Left ventricle myocardium superior (tissue), 1 donor: ENCODE measurements around the gene HEMGN. TPM values are rescaled to one million over a fixed set of nuclear protein-coding genes. Genes with fewer than 3 reads are reported as not detected.

Experiments
- ATAC-seq: fragments of 200-7000 bp; cut with Tn5 transposase; one replicate; pipeline ENCODE4 v1.9.1; 2020; ENCODE audit warnings: mild to moderate bottlenecking, moderate library complexity
- DNase-seq: peaks from one replicate; pipeline ENCODE4 v3.0.0-alpha.2; 2020
- intact Hi-C: fragments of 100-400 bp; cut with micrococcal nuclease; formaldehyde crosslinking; loops from one replicate; pipeline ENCODE4 v1.11.0; 2022
- total RNA-seq: library from RNA; stranded (reverse); fragmentation: NEBNext Ultra II Directional; extraction: Animal tissue kit (Norgen Biotek cat#: 25700); gene quantifications from one replicate; pipeline ENCODE4 v1.2.1, GENCODE V29; 2021
- donor health status: DM: no; HTN: yes; CAD: no; lungs with severe emphysema.

HEMGN gene
- total RNA-seq, 1 donor from 2014 or later = not detected

DNA sequence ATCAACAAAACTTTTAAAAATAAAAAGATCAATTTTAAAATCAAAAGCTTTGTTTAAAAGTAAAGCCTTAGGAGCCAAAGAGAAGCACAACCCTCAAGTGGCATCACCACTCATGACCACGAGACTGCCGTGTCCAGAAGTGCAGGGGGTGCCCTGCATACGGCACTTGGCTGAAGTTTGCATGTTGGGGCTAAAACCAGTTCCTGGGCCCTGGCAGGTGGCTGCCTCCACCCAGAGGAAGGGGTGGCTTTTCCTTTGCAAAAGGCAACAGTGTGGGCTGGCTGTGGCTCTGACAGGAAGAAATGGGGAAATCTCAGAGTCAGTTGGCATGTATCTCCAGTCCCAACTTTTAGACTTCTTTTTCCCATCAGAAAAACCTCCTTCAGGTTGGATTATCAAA is 30.9 kb downstream of the HEMGN start:
- peak; percentile 24 for ATAC-seq
- DNase-seq = no peak
- intact Hi-C loops = no loop called here

- DNase-seq (peak; percentile 66), ATAC-seq (peak; percentile 84)
- intact Hi-C loops = no loop called here
Measured at GRCh38 chr9:97906236-97906831, 31.6 kb downstream of the HEMGN start.

DNA sequence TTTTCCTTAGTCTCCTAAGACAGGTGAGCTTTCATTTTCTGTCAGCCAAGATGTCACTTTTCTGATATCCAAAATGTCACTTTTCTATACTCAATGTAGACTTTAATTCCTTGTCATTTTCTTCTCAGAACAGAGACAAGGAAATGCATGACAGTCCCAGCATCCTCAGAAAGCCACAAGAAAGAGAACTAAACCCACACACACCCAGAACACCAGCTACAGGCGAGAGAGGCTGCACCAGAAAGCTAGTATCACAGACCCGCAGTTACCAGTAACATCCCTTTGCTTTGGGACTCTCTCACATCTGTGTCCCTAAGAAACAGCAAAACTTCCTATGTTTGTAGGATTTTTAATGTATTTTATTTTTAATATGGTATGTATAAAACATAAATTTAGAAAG is 32.7 kb downstream of the HEMGN start:
- DNase-seq (no peak), ATAC-seq (no peak)
- intact Hi-C loops = no loop called here

DNA sequence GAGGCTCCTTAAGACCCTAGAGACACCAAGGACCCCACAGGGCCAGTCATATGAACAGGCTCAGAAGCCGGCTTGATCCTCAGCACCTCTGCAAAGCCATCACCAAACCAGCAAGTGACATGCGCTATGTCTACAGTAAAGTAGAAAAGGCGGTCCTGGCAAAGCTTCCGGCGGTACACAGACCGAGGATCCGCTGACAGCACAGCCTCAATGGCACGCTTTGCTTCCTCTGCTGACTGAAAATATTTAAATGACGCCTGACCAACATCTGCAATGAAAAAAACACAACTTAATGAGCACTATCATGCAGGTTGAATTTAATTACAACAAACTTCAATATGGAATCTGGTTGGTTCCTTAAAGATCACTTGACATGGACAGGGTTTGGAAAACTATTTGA is 33.2 kb downstream of the HEMGN start:
- DNase-seq (no peak), ATAC-seq (no peak)
- intact Hi-C loops = no loop called here

- DNase-seq = no peak
- intact Hi-C loops = no loop called here
- ATAC-seq = no peak
Measured at GRCh38 chr9:97903177-97903576, 34.8 kb downstream of the HEMGN start.

DNA sequence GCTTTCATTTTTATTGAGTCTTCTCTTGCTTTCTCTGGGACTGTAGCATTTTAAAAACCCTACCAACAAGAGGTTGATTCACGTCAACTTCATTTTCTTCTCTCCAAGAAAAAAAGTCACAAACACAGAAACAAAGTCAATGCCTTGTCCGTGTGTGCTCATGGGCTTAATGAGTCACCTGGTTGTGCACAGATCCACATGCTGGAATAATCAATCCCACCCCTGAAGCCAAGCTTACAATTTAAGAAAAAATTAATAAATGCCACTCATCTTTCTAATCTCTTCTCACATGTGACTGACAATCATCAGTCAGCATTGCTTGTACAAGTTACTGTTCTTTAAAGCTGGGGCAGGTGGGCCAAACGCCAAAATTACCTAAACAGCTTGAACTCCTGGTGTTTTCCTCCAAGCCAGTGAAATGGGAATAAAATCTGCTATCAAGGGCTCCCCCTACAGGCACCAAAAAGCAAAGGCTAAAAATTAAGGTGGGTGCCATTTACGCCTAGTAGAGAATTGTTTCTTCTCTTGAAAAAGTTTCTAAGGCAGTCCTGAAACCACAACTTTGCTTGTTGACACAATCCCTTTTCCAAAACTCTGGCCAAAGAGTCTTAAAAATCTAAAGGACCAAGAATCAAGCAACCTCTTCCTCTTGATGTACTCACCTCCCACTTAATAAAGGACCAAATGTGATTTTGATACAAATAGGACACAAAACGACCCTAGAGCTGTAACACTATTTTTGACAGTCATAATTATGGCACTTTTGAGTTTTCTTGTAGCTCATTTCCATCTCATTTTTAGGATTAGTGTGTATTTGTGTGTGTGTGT is 37.0 kb downstream of the HEMGN start:
- DNase-seq = no peak
- ATAC-seq = peak; percentile 45
- intact Hi-C loops = no loop called here

DNA sequence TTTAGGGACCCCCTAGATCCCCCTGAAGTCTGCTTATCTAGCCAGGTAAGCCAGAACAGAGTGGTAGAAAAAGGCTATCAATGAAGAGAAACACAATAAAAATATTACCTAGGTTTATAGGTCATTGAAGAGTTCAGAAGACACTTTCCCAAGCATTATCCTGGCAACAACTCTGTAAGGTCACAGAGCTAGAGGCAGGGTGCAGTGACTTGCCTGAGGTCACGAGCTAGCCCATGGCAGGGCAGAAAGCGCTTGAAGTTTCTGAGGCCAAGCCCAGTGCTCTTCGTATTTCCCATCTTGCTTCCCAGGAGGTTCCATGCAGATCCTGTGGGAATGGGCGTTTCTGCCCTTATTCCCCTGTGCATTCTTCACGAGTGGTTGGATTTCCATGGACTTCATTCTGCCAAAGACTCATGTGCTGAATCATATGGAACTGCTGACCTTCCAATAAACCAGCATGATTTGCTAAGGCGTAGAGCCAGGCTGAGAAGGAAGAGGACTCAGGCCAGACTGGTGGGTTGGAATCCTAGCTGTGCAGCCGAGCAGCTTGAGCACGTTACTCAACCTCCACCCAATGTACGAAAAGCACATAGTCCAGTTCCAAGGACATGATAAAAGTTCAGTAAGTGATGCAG is 37.8 kb downstream of the HEMGN start:
- DNase-seq = no peak
- intact Hi-C loops = no loop called here
- ATAC-seq = no peak

DNA sequence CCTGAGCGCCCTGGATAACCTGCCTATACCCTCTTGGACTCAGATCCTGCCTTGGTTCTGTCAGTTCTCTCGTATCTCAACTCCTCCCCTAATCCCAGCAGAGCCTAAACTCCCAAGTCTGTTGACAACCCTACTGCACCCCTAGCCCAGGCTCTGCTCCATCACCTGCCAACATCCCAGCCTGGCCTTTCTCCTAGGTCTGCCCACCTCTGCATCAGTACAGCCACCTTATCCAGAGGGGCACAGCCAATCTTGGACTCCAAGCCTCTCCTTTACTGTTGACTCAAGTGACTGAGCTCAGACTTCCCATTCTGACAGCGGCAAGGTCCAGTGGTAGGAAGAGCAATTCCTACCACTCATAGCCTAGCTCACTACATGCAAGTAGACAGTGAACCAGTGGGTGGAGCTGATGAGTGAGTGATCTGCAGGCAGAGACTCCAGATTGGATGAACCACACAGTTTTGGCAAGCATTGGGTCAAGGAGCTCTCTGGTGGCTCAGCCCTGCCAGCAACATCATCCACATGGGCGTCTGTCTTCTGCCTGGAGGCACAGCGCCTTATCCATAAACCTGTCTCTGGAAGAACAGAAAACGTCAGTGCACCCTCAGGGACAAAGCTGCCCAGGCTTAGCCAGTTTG is 42.2 kb downstream of the HEMGN start:
- intact Hi-C loops = no loop called here
- no peak for DNase-seq
- ATAC-seq = no peak

GRCh38 chr9:97895211-97895610 is 42.8 kb downstream of the HEMGN start:
- DNase-seq (no peak), ATAC-seq (no peak)
- intact Hi-C loops = no loop called here

- intact Hi-C loops = no loop called here
- DNase-seq (no peak), ATAC-seq (no peak)
Measured at GRCh38 chr9:97892421-97892820, 45.6 kb downstream of the HEMGN start.

DNA sequence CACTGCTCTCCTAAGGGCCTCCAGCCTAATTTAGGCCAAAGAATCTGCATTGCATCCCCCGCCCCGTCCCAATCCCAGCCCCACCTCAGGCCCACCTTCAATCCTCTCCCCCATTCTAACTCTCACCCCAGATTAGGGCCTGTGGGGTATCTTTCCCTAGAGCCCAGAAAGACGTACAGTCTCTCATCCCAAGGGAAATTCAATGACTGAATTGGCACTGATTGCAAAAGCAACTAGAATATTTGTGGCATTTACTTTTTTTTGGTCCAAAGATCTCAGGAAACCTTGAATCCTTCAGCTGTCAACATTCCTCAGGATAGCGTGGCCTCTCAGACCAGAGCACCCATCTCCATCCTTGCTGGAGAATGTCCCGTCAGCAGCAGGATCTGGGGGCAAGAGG is 46.2 kb downstream of the HEMGN start:
- intact Hi-C loops = no loop called here
- no peak for ATAC-seq
- DNase-seq = no peak

DNA sequence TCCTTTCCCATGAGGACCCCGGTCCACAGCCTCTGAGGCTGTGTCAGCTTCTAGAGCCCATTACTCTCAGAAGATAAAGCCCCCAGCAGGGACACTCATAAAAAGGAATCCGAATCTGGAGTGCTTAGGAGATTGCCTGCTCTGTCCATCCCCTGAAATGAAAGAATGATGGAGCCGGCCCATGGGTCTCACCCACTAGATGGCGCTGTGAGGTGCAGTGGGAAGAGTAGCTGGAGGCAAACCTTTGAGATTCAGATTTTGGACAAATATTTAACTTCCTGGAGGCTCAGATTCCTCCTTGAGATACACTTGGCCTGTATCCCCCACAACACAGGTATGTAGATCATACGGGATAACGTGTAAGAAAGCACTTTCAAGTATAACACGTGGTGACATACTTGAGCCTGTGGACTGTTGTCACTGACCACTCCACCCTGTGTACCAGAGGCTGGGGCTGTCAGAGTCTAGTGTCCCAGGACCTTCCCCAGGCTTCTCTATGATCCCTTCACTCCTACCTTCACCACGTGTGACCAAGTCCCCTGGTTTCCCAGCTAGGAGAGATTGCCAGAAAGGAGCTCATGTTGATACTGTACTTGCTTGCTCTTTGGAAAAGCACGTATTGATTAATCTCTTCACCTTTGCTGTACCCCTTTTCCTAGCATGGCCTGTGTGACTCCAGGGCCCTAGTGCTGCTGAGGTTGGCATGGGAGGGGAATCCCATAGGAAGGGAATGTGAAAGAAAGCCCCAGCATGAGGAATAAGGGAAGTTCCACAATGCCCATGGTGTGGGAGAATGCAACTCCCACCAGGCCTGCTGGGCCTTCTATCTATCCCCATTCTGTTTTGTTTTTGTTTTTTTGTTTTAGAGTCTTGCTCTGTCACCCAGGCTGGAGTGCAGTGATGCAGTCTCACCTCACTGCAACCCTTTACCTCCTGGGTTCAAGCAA is 47.8 kb downstream of the HEMGN start:
- peak; percentile 36 for DNase-seq
- no peak for ATAC-seq
- intact Hi-C loops = no loop called here

DNA sequence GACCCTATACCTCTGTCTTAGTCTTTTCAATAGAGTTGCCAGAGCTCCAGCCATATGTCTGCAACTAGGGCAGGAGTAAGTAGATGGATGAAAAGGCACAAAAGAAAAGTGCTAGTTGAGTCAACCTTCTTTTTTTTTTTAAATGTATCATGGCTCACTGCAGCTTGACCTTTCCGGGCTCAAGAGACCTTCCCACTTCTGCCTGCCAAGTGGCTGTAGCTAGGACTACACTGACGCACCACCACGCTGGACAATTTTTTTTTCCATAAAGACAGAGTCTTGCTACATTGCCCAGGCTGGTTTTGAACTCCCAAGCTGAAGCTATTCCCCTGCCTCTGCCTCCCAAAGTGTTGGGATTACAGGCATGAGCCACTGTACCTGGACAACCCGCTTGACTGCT is 57.6 kb downstream of the HEMGN start:
- intact Hi-C loops = no loop called here
- ATAC-seq (no peak), DNase-seq (no peak)

Other genes with a start within 250 kb of the HEMGN start
- 6.4 TPM for gene XPA, start 240.8 kb downstream of the HEMGN start, total RNA-seq
- not detected for gene FOXE1, start 84.9 kb downstream of the HEMGN start, total RNA-seq
- gene TRMO, start 15.7 kb downstream of the HEMGN start, total RNA-seq = 6.0 TPM
- 49.1 TPM for gene ANP32B, start 45.2 kb upstream of the HEMGN start, total RNA-seq
- gene NANS, start 118.6 kb upstream of the HEMGN start, total RNA-seq = 35.9 TPM
- gene TRIM14, start 181.1 kb upstream of the HEMGN start, total RNA-seq = 4.0 TPM